Putamen (tissue), 1 donor: ENCODE measurements around the gene NFATC3.

Experiments used
- DNase-seq: peaks from one replicate; pipeline ENCODE4 v3.0.0-alpha.2; 2016; ENCODE audit warnings: low spot score

NFATC3 gene

DNA sequence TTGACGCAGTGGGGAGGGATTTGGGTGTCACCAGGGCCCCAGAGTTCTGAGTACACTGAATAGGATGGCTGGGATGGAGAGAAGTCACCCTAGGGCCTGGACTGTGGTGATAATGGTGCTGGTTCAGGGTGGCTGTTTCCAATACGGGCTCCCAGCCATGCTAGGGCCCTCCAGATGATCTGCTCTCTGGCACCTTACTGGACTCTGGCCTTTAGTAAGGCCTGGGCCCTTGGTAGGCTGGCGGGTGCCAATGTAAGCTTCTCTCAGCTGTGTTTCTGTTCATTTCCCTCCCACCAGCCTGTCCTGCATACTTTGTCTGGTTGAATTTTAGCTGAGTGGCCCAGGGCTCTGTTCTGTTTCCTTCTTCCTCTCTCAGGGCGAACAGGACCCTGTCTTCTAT lies 162.8 kb downstream of the NFATC3 start:
- no peak for DNase-seq

DNA sequence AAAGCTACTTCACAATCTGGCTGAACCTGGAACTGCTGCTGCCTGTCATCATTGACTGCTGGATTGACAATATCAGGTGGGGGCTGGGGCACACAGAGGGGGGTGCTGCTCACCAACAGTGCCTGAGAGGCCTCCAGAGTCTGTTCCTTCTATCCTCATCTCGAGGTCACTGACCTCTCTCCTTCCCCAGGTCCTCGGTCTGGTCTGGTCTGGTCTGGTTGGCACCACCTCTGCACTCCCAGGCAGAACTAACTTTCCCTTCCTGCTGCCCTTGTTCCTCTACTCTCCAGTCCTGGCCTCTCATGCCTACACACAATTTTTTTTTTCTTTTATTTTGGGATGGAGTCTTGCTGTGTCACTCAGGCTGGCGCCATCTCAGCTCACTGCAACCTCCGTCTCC lies 164.2 kb downstream of the NFATC3 start:
- no peak for DNase-seq

DNA sequence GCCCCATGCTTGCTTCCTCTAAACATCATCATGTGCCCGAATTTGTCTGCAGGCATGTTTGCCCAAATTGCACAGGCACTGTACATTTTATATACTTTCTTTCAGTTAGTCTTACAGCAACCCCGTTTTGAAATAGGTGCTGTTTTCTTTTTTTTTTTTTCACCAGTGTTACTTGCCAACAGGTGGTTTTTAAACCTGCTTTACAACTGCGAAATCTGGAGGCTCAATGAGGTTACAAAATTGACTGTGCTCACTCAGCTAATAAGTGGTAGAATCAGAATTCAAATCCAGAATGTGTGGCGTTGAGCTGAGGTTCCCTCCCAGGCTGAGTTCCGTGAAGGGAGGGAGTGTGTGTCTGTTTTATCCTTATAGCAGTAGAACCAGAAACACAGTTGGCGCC lies 165.8 kb downstream of the NFATC3 start:
- no peak for DNase-seq

DNA sequence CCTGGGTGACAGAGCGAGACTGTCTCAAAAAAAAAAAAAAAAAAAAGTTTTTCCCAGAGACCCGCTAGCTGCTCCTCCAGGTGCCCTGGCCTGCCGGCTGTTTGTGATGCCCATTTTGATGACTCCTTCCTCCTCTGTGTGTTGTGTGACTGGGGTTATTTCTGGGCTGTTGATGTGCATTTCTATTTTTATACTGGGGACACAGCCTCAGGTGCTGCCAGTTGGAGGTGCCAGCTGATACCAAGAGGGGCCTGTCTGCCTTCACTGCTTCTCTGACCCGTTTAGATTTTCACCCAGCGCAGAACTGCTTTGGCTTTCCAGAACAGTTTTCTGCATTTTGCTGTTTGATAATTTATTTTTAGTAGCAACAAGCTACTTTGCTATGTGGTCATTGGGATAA lies 166.7 kb downstream of the NFATC3 start:
- DNase-seq: no peak

DNA sequence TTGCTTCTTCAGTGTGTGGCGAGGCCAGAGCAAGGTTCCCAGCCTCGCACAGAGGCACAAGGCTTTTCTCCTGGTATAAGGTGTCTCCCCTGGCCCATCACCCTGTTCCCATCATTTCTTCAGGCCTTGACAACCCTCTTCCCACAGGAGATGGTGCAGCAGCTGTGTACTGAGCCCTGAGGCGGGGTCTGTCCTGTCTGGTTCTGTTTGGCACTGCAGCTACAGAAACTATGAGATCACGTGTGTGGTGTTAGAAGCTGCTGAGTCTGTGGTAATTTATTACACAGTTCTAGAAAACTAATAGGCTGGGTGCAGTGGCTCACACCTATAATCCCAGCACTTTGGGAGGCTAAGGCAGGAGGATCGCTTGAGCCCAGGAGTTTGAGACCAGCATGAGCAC lies 167.2 kb downstream of the NFATC3 start:
- DNase-seq: no peak

DNA sequence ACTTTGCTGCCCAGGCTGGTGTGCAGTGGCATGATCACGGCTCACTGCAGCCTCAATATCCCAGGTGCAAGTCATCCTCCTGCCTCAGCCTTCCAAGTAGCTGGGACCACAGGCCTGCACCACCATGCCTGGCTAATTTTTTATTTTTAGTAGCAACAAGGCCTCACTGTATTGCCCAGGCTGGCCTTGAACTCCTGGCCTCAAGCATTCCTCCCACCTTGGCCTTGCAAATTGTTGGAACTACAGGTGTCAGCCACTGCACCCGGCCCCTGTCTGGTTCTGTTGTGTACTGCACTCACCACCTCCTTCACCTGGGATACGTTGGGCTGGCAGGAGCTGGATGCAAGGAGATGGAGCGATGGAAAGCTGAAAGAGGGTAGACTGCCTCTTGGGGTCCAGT lies 168.6 kb downstream of the NFATC3 start:
- no peak for DNase-seq

DNA sequence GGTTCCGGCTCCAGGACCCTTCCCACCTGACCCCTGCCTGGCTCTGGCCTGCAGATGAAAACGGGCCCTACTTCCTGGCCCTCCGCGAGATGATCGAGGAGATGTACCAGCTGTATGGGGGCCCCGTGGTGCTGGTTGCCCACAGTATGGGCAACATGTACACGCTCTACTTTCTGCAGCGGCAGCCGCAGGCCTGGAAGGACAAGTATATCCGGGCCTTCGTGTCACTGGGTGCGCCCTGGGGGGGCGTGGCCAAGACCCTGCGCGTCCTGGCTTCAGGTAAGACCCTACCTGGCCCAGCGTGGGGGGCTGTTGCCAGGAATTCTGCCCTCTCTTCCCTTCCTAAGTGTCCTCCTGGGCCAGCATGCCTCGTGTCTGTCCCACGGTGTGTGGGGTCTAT lies 170.5 kb downstream of the NFATC3 start:
- DNase-seq: no peak

DNA sequence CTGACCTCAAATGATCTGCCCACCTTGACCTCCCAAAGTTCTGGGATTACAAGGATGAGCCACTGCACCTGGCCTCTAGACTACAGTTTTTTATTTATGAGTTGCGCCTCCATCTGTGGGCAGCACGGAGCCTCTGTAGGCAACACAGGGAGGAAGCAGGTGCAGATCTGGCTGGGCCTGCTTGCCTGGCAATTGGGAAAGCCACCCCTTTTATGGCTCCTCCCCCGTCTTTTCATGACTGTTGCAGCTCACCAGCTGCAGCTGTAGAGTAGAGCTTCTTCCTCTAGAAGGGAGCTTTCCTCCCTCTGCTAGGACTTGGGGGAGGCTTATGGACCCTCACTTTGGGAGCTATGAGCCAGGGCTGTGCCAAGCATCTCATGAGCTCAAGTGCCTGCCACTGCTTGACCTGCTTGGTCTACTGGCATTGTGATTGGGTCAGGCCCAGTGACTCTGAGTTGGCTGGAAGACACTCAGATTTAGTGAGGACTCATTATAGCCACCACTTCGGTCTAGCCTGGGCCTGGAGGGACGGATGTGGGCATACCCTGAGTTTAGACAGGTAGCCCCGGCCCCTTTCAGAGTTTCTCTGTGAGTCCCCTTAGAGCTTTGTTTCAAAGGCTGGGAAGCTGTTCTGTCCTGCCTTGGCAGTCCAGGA lies 172.2 kb downstream of the NFATC3 start:
- no peak for DNase-seq

DNA sequence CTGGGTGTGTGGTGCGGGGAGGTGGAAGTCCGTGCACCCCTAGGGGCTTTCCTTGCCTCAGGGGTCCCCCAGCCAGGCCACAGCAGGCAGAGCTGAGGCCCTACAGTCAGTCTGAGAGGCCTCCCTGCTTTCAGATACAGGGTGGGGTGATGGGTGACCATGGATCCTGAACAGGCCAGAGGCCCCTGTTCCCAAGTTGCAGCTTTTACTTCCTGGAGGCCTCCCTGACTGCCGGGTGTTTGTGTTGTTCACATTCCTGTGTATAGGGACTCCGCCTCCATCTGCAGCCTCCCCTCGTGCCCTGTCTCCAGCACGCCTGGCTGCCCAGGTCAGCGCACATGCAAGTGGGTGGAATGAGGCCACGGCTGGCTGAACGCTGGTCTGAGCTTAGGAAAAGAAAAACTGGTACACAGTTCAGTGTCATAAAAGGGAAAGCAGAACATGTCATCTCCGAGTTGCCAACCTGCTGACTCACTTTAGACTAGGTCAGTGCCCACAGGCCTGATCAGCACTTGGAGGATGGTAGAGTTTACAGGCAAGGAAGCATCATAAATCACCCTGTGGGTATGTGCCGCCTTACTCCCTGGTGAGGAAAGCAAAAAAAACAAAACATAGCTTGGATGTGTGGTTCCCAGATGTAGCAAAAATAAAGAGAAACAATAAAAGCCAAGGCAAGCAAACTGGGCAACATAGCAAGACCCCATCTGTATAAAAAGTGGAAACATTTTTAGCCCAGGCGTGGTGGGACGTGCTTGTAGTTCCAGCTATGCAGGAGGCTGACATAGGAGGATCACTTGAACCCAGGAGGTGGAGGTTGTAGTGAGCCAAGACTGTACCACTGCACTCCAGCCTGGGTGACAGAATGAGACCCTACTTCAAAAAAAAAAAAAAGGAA lies 173.0 kb downstream of the NFATC3 start:
- no peak for DNase-seq

DNA sequence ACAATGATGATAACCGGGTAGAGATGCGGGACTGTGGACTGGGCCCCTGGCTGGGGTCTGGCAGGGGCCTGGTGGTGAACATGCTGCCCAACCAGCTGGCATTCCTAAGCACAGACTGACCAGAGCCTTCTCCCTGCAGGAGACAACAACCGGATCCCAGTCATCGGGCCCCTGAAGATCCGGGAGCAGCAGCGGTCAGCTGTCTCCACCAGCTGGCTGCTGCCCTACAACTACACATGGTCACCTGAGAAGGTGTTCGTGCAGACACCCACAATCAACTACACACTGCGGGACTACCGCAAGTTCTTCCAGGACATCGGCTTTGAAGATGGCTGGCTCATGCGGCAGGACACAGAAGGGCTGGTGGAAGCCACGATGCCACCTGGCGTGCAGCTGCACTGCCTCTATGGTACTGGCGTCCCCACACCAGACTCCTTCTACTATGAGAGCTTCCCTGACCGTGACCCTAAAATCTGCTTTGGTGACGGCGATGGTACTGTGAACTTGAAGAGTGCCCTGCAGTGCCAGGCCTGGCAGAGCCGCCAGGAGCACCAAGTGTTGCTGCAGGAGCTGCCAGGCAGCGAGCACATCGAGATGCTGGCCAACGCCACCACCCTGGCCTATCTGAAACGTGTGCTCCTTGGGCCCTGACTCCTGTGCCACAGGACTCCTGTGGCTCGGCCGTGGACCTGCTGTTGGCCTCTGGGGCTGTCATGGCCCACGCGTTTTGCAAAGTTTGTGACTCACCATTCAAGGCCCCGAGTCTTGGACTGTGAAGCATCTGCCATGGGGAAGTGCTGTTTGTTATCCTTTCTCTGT lies 174.0 kb downstream of the NFATC3 start:
- DNase-seq: no peak

DNA sequence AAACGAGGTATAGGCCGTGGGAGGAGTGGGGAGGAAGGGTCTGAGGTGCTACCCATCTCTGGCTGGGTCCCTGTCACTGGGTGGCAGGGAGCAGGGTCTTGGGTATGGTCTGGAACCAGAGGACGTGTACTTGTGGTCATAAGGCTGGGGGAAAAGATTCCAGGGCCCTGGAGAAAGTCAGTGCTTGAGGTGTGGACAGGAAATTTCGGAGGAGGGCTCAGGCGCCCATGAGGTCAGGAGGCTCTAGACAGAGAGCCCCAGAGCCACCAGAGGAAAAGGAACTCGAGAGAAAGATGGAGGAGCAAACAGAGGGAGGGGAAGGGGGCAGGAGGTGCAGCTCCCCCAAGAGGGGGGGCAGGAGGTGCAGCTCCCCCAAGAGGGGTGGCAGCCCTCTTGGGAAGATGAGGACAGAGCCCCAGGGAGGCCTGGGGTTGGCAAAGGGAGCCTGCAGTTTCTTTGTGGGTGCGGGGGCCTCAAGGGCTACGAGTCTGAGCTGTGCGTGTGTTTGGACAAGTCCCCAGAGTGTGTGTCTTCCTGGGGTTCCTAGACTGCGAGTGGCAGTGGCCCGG lies 178.5 kb downstream of the NFATC3 start:
- DNase-seq: no peak

DNA sequence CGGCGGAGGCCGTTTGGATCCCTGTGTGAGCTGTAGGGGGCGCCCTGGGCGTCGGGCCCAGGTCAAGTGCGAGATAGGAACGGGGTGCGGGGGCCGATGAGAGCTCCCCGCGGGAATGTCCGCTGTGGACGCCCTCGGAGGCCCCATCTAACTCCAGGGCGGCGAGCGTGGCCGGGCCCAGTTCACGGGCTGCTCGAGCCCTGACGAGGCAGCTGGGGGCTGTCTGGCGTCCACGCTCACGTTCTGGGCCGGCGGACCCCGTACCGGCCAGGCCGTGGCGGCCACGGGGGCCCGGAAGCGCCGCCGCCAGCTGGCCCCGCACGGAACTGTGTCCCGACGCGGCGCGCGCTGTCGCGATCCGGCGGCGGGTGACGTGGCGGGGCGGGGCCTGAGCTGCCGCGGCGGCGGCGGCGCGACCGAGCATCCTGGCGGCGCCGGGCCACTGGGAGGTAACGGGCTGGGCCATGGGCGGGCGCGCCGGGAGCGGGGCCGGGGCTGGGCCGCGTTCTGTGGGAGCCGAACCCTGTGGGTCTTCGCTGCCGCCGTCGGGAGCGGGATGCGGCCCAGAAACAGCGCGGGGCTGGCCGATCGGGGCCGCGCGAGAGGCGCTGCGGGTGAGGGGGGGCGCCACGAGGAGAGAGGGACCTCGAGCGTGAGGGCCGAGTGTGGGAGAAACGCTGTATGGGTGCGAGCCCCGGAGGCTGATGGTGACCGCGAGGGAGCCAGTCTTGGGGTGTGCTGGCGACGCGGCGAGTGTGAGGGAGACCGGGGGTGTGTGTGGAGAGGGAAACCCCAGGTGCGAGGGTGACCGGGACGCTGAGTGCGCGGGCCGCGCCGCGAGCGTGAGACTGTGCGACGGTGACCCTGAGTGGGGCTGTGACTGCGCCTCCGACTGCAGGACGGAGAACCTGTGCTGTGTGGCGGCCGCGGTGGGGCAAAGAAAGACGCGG lies 179.2 kb downstream of the NFATC3 start, which contains the start of gene SLC7A6:
Gene SLC7A6 (plus strand): TSS at position 399 of the 950 bp plus-strand sequence. CDS start 10,201 bp downstream, outside the sequence.
- DNase-seq: peak; percentile 63

DNA sequence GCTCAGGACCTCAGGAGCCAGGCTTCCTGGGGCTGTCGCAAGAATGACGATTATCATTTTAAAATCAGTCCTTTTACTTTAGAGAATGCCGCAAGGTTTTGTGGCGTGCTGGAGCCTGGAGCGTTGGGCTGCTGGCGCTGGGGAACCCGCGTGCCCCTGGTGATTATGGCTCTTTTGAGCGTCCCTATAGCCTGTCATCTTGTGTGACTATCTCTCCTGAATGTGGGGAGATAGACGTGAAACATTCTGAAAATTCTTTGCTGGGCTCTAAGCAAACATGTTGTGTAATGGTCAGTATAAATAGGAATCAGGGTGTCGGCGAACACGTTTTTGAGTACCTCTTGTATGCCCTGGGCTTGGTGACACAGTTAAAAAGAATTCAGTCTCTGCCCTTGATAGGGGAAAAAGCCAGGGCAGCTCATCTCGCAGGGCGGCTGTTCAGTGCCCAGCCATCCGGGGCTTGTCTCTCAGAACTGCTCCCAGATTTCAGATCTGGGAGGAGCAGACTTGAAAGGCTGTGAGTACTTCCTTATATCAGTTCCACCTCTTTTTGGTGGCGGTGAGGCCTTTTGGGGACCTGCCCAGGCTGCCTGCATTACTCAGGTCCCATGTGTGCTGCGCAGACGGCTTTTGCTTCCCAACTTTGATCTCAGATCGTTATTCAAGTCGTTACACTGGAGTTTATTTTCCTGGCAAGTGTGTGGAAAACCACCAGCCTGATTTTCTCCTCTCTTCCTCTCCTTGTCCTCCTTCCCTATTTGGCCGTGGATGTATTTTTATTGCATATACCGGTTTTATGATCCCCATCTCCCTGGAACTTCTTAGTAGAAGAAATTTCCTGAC lies 180.1 kb downstream of the NFATC3 start:
- no peak for DNase-seq

DNA sequence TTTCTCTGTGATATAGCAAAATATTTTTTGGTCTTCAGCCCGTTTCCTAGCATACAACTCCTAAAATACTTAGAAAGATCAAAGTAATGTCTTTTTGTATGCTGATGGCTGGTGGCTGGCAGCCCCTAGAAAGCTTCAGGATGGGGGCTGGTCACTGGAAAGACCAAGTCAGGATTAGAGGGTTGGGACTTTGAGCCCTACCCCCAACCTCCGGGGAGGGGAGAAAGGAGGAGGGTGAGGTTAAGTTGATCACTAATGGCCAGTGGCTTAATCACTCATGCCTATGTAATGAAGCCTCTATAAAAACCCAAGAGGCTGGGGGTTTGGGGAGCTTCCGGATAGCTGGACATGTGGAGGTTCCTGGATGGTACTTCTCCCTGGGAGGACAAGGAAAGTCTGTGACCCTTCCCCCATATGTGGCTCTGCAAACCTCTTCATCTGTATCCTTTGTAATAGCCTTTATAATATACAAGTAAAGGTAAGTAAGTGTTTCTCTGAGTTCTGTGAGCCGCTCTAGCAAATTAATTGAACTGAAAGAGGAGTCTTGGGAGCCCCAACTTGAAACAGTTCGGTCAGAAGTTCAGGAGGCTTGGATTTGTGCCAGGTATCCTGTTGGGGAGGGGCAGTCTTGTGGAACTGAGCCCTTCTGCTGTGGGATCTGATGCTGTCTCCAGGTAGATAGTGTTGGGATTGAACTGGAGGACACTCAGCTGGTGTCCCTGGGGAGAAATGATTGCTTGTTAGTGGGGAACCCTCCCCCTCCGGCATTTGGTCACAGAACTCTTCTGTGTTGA lies 182.6 kb downstream of the NFATC3 start:
- DNase-seq: no peak

DNA sequence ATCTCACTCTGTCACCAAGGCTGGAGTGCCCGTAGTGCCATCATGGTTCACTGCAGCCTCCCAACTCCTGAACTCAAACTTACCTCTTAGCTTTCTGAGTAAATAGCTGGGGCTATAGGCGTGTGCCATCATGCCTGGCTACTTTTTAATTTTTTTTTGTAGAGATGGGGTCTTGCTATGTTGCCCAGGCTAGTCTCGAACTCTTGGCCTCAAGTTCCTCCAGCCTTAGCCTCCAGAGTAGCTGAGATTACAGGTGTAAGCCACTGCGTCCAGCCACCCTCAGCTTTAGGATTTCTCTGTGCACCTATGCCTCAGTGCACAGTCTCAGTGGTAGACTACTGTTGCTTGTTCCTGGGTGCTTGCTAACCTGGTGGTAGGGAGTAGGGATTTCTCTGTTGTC lies 184.6 kb downstream of the NFATC3 start:
- DNase-seq: no peak

DNA sequence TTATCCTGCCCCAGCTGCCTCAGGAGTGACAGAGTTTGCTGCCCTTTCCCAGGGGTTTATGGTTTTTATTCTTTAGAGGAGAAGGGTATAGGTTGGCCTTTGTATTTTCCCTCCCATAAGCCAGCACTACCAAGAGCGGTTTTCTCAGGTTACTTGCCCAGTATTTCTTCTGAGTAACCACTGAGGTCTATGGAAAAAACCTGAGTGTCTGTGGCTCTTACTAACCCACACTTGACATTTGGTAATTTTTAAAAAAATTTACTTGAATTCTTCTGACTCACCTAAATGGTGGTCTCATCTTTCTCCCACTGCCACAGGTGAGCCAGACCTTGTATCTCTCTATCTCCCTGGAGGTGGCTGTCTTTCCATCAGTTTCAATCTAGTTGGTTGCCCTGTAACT lies 185.2 kb downstream of the NFATC3 start:
- DNase-seq: no peak

DNA sequence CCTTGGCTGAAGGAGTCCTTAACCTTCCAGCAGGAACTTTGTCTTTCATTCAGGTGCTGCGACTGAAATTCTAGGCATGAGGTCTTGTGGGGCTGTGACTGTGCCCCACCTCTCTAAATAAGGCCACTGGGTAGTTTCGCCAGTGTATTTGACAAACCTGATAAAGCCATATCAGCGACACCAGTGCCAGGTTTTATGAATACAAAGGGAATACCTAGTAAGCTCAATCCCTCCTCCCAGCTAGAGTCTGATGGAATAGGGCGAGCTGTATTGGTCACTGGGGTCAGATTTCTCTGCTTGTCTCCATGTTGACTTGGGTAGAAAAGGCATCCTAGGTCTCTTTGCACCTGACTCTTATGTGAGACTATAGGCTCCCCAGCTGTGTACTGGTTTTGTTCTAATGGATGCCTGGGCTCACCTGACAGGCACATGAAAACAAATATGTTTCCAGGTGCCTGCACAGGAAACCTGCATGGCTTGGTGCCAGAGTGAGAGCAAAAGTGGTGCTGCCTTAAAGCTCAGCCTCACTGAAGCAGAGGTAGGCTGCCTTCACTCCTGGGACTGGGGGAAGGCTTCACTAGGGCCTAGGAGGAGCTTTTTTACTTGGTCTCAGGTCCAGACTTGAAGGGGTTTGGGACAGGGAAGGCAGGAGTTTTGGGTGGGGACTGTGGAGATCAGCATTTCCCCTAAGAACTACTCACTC lies 187.5 kb downstream of the NFATC3 start:
- no peak for DNase-seq

DNA sequence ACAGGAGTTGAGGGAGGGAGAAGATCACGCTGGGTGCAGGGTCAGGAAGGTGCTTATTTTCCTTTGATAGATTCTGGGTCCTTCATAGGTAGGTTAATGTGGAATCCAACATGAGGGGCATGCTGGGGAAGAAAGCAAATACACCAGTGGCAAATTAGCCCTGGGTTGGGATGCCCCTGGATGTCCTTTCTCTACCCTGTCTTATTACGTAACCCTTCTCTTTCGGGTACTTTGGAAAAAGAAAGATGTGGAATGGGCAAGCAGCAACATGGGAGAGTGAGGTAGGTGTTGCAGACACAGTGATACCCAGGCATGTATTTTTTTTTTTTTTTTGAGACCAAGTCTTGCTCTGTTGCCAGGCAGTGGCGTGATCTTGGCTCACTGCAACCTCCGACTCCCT lies 188.3 kb downstream of the NFATC3 start:
- DNase-seq: no peak

DNA sequence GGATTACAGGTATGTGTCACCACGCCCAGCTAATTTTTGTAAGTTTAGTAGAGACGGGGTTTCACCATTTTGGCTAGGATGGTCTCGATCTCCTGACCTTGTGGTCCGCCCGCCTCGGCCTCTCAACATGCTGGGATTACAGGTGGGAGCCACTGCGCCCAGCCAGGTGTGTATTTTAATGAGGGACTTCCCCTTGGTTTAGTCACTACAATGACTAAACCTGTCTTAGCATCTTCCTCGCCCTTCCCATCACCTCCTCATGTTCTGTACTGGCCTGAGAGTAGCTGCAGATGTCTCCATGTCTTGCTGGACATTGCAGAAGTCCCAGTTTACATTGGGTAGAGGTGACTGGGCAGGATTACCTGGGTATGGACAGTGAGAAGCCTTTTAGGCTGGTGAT lies 188.7 kb downstream of the NFATC3 start:
- DNase-seq: no peak
